ENCODE data around the gene ZNF668.

ZNF668 gene

DNA sequence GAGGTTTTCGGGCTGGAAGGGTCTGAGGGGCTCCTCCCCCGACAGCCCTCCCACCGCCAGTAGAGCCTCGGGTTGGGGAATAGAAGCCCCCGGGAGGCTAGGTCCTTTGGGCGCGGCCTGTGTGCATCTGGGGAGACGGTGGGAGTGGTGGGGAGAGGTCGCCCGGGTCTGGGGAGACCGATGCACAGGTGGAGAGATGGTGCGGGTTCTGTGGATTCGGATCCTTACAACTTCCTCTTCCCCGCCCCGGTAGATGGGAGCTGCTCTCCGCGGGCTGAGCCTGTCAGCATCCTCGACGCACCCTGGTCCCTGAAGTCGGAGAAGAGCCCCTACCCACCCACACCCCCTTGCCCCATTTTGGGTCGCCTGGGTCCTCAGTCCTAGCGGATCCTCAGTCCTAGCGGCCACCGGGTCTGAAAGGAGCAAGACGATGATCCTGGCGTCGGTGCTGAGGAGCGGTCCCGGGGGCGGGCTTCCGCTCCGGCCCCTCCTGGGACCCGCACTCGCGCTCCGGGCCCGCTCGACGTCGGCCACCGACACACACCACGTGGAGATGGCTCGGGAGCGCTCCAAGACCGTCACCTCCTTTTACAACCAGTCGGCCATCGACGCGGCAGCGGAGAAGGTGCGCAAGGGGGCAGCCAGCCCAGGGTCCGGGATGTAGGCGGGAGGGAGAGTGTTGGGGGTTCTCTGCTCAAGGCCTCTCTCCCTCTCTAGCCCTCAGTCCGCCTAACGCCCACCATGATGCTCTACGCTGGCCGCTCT, 34.9 kb upstream of the ZNF668 start:
- TF ChIP-seq ZBTB7A (IDR thresholded peaks at IDR 0.05; ENCODE audit: low read depth) (peak; percentile 11), TCF12 (IDR thresholded peaks at IDR 0.05; ENCODE audit: low read depth) (no peak)

DNA sequence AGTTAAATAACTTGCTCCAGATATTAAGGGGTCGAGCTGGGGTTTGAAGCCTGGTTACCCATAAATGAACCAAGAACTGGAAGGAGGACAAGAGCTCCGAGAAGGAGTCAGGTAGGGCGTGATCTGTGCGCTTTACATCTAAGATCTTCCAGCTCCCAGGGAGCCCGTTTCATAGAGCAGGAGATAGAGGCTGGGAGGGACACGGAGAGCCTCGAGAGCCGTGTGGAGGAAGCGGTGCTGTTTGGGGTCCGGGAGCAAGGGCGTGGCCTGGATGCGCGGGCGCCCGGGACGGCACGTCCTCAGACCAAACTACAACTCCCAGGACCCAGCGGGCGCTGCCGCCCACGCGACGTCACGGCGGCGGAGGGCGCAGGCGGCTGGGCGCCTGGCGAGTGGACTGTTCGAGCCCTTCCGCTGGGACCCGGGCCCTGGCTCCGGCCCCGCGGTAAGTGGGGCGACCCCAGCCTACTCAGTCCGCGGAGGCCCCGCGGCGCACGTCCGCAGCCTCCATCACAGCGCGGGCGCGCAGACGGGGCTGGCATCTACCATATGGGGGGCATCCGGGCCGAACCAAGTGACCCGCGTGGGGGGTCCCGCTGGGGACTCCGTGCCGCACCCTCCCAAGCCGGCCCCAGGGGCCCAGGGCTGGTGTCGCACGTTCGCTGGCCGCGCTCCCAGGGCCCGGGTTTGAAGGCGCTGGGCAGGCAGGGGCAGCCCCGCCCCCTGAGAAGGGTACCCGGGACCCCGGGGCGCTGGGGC, 34.2 kb upstream of the ZNF668 start, which contains the start of gene BCKDK:
Gene BCKDK, plus strand, starts transcription at position 352 of the 759 bp plus-strand sequence. CDS start 838 bp downstream, outside the sequence.
- TF ChIP-seq TAF1 (IDR thresholded peaks at IDR 0.05; ENCODE audit: low read depth), result peak; percentile 63
- TF ChIP-seq YY1 (IDR thresholded peaks at IDR 0.05; ENCODE audit: low read depth), result peak; percentile 68; the same call in 1 of the 2 replicates
- TF ChIP-seq CREB1 (IDR thresholded peaks at IDR 0.05; ENCODE audit: low read depth), result peak; percentile 86
- no peak for TF ChIP-seq RAD21 (IDR thresholded peaks at IDR 0.05; ENCODE audit: low read depth)
- TF ChIP-seq CEBPB (IDR thresholded peaks at IDR 0.05), result no peak
- TF ChIP-seq, protein P1, sequence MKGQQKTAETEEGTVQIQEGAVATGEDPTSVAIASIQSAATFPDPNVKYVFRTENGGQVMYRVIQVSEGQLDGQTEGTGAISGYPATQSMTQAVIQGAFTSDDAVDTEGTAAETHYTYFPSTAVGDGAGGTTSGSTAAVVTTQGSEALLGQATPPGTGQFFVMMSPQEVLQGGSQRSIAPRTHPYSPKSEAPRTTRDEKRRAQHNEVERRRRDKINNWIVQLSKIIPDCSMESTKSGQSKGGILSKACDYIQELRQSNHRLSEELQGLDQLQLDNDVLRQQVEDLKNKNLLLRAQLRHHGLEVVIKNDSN (IDR thresholded peaks at IDR 0.05), result no peak
- no peak for TF ChIP-seq TEAD4 (IDR thresholded peaks at IDR 0.05)
- TF ChIP-seq NFIC (IDR thresholded peaks at IDR 0.05), result 0 out of 2 replicates have a peak, but pooled peaks have one; percentile 18
- TF ChIP-seq EP300 (IDR thresholded peaks at IDR 0.05; ENCODE audit: borderline replicate concordance), result no peak
- TF ChIP-seq, protein P2, sequence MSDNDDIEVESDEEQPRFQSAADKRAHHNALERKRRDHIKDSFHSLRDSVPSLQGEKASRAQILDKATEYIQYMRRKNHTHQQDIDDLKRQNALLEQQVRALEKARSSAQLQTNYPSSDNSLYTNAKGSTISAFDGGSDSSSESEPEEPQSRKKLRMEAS (IDR thresholded peaks at IDR 0.05), result peak; percentile 49
- TF ChIP-seq EGR1 (IDR thresholded peaks at IDR 0.05), result peak; percentile 99
- peak; percentile 93 for TF ChIP-seq ZBTB7A (IDR thresholded peaks at IDR 0.05; ENCODE audit: low read depth)
- no peak for TF ChIP-seq FOXM1 (IDR thresholded peaks at IDR 0.05; ENCODE audit: borderline replicate concordance, low read depth)
- TF ChIP-seq TCF12 (IDR thresholded peaks at IDR 0.05; ENCODE audit: low read depth), result no peak
- TF ChIP-seq, protein P3, sequence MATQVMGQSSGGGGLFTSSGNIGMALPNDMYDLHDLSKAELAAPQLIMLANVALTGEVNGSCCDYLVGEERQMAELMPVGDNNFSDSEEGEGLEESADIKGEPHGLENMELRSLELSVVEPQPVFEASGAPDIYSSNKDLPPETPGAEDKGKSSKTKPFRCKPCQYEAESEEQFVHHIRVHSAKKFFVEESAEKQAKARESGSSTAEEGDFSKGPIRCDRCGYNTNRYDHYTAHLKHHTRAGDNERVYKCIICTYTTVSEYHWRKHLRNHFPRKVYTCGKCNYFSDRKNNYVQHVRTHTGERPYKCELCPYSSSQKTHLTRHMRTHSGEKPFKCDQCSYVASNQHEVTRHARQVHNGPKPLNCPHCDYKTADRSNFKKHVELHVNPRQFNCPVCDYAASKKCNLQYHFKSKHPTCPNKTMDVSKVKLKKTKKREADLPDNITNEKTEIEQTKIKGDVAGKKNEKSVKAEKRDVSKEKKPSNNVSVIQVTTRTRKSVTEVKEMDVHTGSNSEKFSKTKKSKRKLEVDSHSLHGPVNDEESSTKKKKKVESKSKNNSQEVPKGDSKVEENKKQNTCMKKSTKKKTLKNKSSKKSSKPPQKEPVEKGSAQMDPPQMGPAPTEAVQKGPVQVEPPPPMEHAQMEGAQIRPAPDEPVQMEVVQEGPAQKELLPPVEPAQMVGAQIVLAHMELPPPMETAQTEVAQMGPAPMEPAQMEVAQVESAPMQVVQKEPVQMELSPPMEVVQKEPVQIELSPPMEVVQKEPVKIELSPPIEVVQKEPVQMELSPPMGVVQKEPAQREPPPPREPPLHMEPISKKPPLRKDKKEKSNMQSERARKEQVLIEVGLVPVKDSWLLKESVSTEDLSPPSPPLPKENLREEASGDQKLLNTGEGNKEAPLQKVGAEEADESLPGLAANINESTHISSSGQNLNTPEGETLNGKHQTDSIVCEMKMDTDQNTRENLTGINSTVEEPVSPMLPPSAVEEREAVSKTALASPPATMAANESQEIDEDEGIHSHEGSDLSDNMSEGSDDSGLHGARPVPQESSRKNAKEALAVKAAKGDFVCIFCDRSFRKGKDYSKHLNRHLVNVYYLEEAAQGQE (IDR thresholded peaks at IDR 0.05; ENCODE audit: low read depth), result no peak

DNA sequence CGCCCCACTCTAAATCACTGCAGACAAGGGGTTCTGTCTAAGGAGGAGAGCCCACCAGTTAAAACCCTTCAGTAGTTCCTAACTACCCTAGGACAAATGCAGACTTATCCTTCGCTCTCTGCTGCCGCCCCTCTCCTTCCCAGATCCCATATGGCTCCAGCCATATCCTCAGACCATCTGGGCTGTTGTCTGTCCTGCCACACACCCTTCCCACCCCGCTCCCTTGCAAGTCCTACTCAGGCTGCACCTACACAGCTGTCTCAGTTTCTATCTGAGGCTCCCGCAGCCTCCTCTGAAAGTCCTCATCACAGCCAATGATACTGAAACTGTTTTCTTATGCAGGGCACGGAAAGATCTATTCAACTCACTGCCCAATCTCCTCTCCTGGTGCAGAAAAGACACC, 33.4 kb upstream of the ZNF668 start:
- TF ChIP-seq EGR1 (IDR thresholded peaks at IDR 0.05), result no peak
- TF ChIP-seq NFIC (IDR thresholded peaks at IDR 0.05), result no peak
- TF ChIP-seq TCF12 (IDR thresholded peaks at IDR 0.05; ENCODE audit: low read depth), result no peak
- no peak for TF ChIP-seq ZBTB7A (IDR thresholded peaks at IDR 0.05; ENCODE audit: low read depth)
- no peak for TF ChIP-seq CREB1 (IDR thresholded peaks at IDR 0.05; ENCODE audit: low read depth)
- TF ChIP-seq, protein P1 (IDR thresholded peaks at IDR 0.05), result no peak
- no peak for TF ChIP-seq RAD21 (IDR thresholded peaks at IDR 0.05; ENCODE audit: low read depth)
- no peak for TF ChIP-seq TAF1 (IDR thresholded peaks at IDR 0.05; ENCODE audit: low read depth)
- no peak for TF ChIP-seq FOXM1 (IDR thresholded peaks at IDR 0.05; ENCODE audit: borderline replicate concordance, low read depth)
- TF ChIP-seq, protein P2 (IDR thresholded peaks at IDR 0.05), result no peak
- no peak for TF ChIP-seq YY1 (IDR thresholded peaks at IDR 0.05; ENCODE audit: low read depth)
- TF ChIP-seq TEAD4 (IDR thresholded peaks at IDR 0.05), result no peak
- no peak for TF ChIP-seq CEBPB (IDR thresholded peaks at IDR 0.05)
- no peak for TF ChIP-seq EP300 (IDR thresholded peaks at IDR 0.05; ENCODE audit: borderline replicate concordance)
- TF ChIP-seq, protein P3 (IDR thresholded peaks at IDR 0.05; ENCODE audit: low read depth), result no peak

DNA sequence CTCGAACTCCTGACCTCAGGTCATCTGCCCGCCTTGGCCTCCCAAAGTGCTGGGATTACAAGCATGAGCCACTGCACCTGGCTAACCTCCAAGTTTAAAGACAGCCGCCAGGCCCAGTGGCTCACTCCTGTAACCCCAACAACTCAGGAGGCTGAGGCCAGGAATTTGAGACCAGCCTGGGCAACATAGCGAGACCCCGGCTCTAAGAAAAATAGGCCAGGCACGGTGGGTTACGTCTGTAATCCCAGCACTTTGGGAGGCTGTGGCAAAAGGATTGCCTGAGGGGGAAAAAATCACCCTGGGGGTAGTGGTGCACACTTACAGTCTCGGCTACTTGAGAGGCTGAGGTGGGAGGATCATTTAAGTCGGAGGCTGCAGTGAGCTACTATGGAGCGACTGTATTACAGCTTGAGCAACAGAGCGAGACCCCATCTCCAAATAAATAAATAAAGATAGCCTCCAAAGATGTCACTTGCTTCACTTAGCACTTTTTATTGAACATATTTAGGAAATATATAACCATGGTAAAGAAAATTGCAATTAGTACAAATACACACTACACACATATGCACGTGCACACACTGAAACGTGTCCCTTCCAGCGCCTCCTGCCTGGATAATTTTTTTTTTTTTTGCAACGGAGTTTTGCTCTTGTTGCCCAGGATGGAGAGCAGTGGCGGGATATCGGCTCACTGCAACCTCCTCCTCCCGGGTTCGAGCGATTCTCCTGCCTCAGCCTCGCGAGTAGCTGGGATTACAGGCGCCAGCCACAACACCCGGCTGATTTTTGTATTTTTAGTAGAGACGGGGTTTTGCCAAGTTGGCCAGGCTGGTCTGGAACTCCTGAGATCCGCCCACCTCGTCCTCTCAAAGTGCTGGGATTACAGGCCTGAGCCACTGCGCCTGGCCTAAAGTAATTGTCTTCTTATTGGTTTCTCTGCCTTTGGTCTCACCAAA, 32.7 kb upstream of the ZNF668 start:
- TF ChIP-seq NFIC (IDR thresholded peaks at IDR 0.05), result no peak
- TF ChIP-seq RAD21 (IDR thresholded peaks at IDR 0.05; ENCODE audit: low read depth), result no peak
- TF ChIP-seq CEBPB (IDR thresholded peaks at IDR 0.05), result no peak
- no peak for TF ChIP-seq TAF1 (IDR thresholded peaks at IDR 0.05; ENCODE audit: low read depth)
- TF ChIP-seq ZBTB7A (IDR thresholded peaks at IDR 0.05; ENCODE audit: low read depth), result no peak
- no peak for TF ChIP-seq YY1 (IDR thresholded peaks at IDR 0.05; ENCODE audit: low read depth)

Data from Ishikawa (cell line).